PC-3 (cell line): Measurements from ENCODE around the gene FANCC. TPM values are rescaled to one million over a fixed set of nuclear protein-coding genes. Genes with fewer than 3 reads are reported as not detected.

Experiments
- ATAC-seq: fragments of 200-7000 bp; cut with Tn5 transposase; 2 replicates; pipeline ENCODE4 v1.9.1; 2020; ENCODE audit warnings: mild to moderate bottlenecking, moderate library complexity
- BruUV-seq: library from RNA; stranded (reverse); fragments of 400-500 nt; replicated peaks from 2 replicates; lab custom pipeline; 2021; lab: Mats Ljungman, UMichigan
- CTCF ChIA-PET: fragments of 300-600 bp; sonication (Branson Sonifier 250); formaldehyde crosslinking; loops from one replicate; lab custom pipeline; 2022; ENCODE audit warnings: antibody characterized with exemption; lab: Charles Lee
- POLR2A ChIA-PET: fragments of 300-600 bp; sonication (Branson Sonifier 250); formaldehyde crosslinking; loops from one replicate; lab custom pipeline; 2022; ENCODE audit warnings: antibody characterized with exemption; ENCODE audit not compliant: unreplicated experiment; lab: Charles Lee
- DNase-seq: peaks from one replicate; pipeline ENCODE4 v3.0.0-alpha.2; 2015
- H2AFZ ChIP-seq: fragments of 300-600 bp; sonication (generic); 2 replicates; pipeline ENCODE4 v1.6.0; 2016; ENCODE audit warnings: antibody characterized with exemption, low read length
- H3F3A ChIP-seq: fragments of 300-600 bp; sonication (generic); one replicate; pipeline ENCODE4 v1.6.0; 2017; ENCODE audit warnings: antibody characterized with exemption, low read length, control low read depth, mild to moderate bottlenecking; ENCODE audit not compliant: unreplicated experiment
- H3K27ac ChIP-seq: fragments of 300-600 bp; sonication (generic); 2 replicates; pipeline ENCODE4 v1.5.1; 2016; ENCODE audit warnings: mild to moderate bottlenecking, low read length
- H3K27me3 ChIP-seq: fragments of 300-600 bp; sonication (generic); 2 replicates; pipeline ENCODE4 v1.6.1; 2016; ENCODE audit warnings: low read length, mixed read lengths
- H3K36me3 ChIP-seq: fragments of 300-600 bp; sonication (generic); 2 replicates; pipeline ENCODE4 v1.6.1; 2016; ENCODE audit warnings: low read depth, mixed run types, low read length, mixed read lengths
- H3K4me1 ChIP-seq: fragments of 300-600 bp; sonication (generic); 2 replicates; pipeline ENCODE4 v1.5.1; 2016; ENCODE audit warnings: low read length; ENCODE audit not compliant: insufficient read depth
- H3K4me2 ChIP-seq: fragments of 300-600 bp; sonication (generic); 2 replicates; pipeline ENCODE4 v1.6.0; 2016; ENCODE audit warnings: low read length
- H3K4me3 ChIP-seq: fragments of 300-600 bp; sonication (generic); 2 replicates; pipeline ENCODE4 v1.5.1; 2016; ENCODE audit warnings: mild to moderate bottlenecking, low read length, mixed read lengths
- H3K79me2 ChIP-seq: fragments of 300-600 bp; sonication (generic); 2 replicates; pipeline ENCODE4 v1.6.1; 2017; ENCODE audit warnings: low read length, mixed read lengths
- H3K9ac ChIP-seq: fragments of 300-600 bp; sonication (generic); 2 replicates; pipeline ENCODE4 v1.6.0; 2016; ENCODE audit warnings: mild to moderate bottlenecking, low read length
- H3K9me2 ChIP-seq: fragments of 300-600 bp; sonication (generic); replicated peaks from 2 replicates; pipeline ENCODE4 v1.6.1; 2016; ENCODE audit warnings: mixed run types, low read length, mixed read lengths
- H3K9me3 ChIP-seq: fragments of 300-600 bp; sonication (generic); 2 replicates; pipeline ENCODE4 v1.6.1; 2016; ENCODE audit warnings: low read length, mixed read lengths
- H4K20me1 ChIP-seq: fragments of 300-600 bp; sonication (generic); 2 replicates; pipeline ENCODE4 v1.6.1; 2016; ENCODE audit warnings: low read length, mixed read lengths
- EZH2 ChIP-seq: fragments of 300-600 bp; sonication (generic); IDR thresholded peaks from one replicate; pipeline ENCODE4 v1.6.1; 2017; ENCODE audit warnings: antibody characterized with exemption, mild to moderate bottlenecking, low read length; ENCODE audit not compliant: unreplicated experiment
- EZH2phosphoT487 ChIP-seq: fragments of 300-600 bp; sonication (generic); IDR thresholded peaks from 2 replicates; pipeline ENCODE4 v1.6.1; 2018; ENCODE audit warnings: mild to moderate bottlenecking, antibody characterized with exemption, low read length, borderline replicate concordance
- intact Hi-C: fragments of 100-400 bp; cut with micrococcal nuclease; formaldehyde crosslinking; loops from 2 replicates; pipeline ENCODE4 v1.9.0; 2023
- total RNA-seq: library from RNA; depleted of rRNA; stranded (reverse); fragments of >200 nt; gene quantifications from 2 replicates; pipeline ENCODE4 v1.2.3, GENCODE V29; 2014
- TF ChIP-seq, protein P1 (sequence below): fragments of 300-600 bp; sonication (generic); conservative IDR thresholded peaks from 2 replicates; pipeline ENCODE4 v1.5.1; 2017; ENCODE audit warnings: antibody characterized with exemption, low read depth, mild to moderate bottlenecking, low read length

Gene FANCC
- total RNA-seq, 1 experiment from 2014 or later, result 6.9 TPM

DNA sequence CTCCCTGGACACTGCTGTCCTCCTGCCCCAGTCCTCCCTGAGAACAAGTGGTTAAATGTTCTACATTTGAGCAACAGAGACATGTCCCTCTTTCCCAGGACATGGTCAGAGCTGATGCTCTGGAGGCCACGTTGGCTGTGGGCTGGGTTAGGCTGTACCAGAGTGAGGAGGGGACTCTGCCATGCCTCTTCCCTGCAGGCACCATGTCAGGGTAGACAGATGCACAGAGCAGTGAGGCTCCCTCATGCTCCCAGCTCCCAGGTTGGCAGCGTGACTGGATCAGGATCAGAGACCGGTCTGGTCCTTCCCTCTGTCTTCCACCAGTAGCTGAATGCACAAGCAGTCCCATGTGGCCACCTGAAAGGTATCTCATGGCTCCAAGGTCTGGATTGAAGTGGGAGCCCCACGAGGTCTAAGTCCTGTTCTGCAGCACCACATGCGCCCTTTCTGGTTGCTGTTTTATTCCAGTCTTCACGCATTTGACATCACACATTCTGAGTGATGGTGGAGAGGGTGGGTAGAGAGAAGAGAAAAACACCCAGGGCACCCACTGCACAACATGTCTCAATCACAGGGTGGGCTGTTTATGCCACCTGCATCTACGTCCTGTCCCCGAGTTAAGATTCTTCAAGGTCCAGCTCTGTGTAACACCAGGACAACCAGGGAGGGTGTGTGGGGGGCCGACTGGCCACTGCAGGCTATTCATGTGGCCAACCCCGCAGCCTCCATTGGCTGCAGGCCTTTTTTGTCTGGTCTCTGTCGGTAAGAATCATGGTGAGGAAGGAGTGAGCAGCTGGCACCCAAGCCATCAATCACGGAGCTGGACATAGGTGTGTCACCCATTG lies 204.9 kb downstream of the FANCC start:
- Histone ChIP-seq H3K9me3 (no peaks in the 10 kb centered on the region), H3K79me2 (no peaks in the 10 kb centered on the region), H3K36me3 (no peaks in the 10 kb centered on the region), H3K4me1 (peaks cover 20% of the 10 kb centered on the region), H3F3A (no peaks in the 10 kb centered on the region), H3K4me2 (no peak overlapping the region), H3K27ac (no peak overlapping the region), H3K4me3 (no peak overlapping the region), H3K27me3 (no peaks in the 10 kb centered on the region), H2AFZ (no peak overlapping the region), H3K9me2 (no peaks in the 10 kb centered on the region), H3K9ac (no peak overlapping the region), H4K20me1 (no peaks in the 10 kb centered on the region)
- ATAC-seq, result no peak
- intact Hi-C loops, result loop anchor here (10.0 kb wide), 1 partner anchor 198 kb away; no protein-coding TSS in a partner anchor
- no peak for DNase-seq
- ChIA-PET CTCF (no interaction called here), POLR2A (no interaction called here)
- TF ChIP-seq EZH2, result no peak
- no TSS peak for BruUV-seq

DNA sequence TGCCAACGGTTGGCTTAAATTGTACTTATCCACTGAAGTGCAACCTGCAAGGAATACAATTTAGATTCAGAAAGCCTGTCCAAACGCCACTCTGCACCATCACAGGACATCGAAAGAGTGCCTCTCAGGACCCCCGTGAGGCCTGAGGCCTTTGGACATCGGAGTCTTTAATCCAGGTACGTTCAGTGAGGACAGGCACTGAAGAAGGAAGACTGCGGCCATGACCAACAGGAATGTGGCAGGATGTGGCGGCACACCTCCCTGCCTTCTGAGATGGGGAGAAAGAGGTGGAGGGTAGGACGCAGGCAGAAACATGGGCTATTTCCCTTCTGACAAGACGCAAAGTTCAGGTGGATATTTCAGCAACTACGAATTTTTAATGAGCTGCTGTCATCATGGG lies 205.8 kb downstream of the FANCC start:
- H3F3A ChIP-seq, result no peaks in the 10 kb centered on the region
- H3K9ac ChIP-seq, result no peak overlapping the region
- H3K4me3 ChIP-seq, result no peak overlapping the region
- no peaks in the 10 kb centered on the region for H3K9me3 ChIP-seq
- H3K4me2 ChIP-seq, result no peak overlapping the region
- H2AFZ ChIP-seq, result no peak overlapping the region
- H3K36me3 ChIP-seq, result no peaks in the 10 kb centered on the region; the same call in 1 of the 2 replicates
- no peaks in the 10 kb centered on the region for H3K79me2 ChIP-seq
- H4K20me1 ChIP-seq, result no peaks in the 10 kb centered on the region
- no peaks in the 10 kb centered on the region for H3K27me3 ChIP-seq
- POLR2A ChIA-PET, result no interaction called here
- no TSS peak for BruUV-seq
- H3K27ac ChIP-seq, result no peak overlapping the region
- H3K4me1 ChIP-seq, result peaks cover 16% of the 10 kb centered on the region
- intact Hi-C loops, result loop anchor here (10.0 kb wide), 1 partner anchor 197 kb away; no protein-coding TSS in a partner anchor
- no peak for DNase-seq
- TF ChIP-seq EZH2 (no peak), EZH2phosphoT487 (no peak)
- TF ChIP-seq, protein P1, sequence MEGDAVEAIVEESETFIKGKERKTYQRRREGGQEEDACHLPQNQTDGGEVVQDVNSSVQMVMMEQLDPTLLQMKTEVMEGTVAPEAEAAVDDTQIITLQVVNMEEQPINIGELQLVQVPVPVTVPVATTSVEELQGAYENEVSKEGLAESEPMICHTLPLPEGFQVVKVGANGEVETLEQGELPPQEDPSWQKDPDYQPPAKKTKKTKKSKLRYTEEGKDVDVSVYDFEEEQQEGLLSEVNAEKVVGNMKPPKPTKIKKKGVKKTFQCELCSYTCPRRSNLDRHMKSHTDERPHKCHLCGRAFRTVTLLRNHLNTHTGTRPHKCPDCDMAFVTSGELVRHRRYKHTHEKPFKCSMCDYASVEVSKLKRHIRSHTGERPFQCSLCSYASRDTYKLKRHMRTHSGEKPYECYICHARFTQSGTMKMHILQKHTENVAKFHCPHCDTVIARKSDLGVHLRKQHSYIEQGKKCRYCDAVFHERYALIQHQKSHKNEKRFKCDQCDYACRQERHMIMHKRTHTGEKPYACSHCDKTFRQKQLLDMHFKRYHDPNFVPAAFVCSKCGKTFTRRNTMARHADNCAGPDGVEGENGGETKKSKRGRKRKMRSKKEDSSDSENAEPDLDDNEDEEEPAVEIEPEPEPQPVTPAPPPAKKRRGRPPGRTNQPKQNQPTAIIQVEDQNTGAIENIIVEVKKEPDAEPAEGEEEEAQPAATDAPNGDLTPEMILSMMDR, result no peak
- ATAC-seq, result no peak
- CTCF ChIA-PET, result no interaction called here
- H3K9me2 ChIP-seq, result no peaks in the 10 kb centered on the region

DNA sequence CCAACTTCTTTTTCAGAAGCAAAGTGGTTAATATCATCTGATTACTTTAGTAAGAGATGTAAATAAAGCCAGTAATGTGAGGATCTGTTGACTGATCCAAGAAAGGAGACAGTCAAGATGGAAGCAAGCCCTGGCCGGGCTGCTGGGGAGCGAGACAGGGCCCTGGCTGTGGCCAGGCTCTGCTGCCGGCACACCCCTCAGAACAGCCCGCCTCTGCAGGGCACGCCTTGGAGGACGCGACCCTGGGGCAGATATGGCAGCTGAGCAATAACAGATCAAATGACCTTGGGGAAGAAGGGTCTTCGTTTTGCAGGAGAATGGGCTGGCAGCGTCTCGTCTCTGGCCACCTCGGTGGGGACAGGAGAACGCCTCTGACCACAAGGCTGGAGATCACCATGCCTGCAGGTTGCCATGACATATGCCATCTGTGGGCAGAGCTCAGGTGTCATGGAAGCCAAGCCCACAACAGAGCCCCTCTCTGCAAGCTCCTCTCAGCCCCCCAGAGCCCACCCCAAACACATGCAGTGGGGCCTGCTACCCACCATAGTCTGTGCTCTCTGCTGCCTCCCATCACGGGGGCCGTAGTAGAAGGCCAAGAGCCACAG lies 206.5 kb downstream of the FANCC start:
- TF ChIP-seq EZH2phosphoT487 (no peak), EZH2 (no peak)
- TF ChIP-seq, protein P1, result no peak
- no TSS peak for BruUV-seq
- ChIA-PET POLR2A (no interaction called here), CTCF (no interaction called here)
- ATAC-seq (no peak), DNase-seq (no peak)
- no peaks in the 10 kb centered on the region for H3K9me2 ChIP-seq
- no peaks in the 10 kb centered on the region for H3K9me3 ChIP-seq
- H3K36me3 ChIP-seq, result no peaks in the 10 kb centered on the region; the same call in 1 of the 2 replicates
- intact Hi-C loops, result loop anchor here (10.0 kb wide), 1 partner anchor 196 kb away; no protein-coding TSS in a partner anchor
- peaks cover 13% of the 10 kb centered on the region for H3K4me1 ChIP-seq
- H3K4me2 ChIP-seq, result no peak overlapping the region
- H3K4me3 ChIP-seq, result no peak overlapping the region
- H3K27me3 ChIP-seq, result no peaks in the 10 kb centered on the region
- no peak overlapping the region for H3K9ac ChIP-seq
- no peak overlapping the region for H3K27ac ChIP-seq
- H3K79me2 ChIP-seq, result no peaks in the 10 kb centered on the region
- H2AFZ ChIP-seq, result no peak overlapping the region
- H4K20me1 ChIP-seq, result no peaks in the 10 kb centered on the region
- no peaks in the 10 kb centered on the region for H3F3A ChIP-seq
